Measurements from ENCODE around the gene RAB33A.
"Not testable (repeated sequence)": the region's sequence is repeated elsewhere in the genome, so short reads cannot be mapped to it uniquely, and the experiment has no call there.

RAB33A gene

GRCh38 chrX:130231184-130231583, 59.4 kb downstream of the RAB33A start:
- not testable (repeated sequence) for DNase-seq (ENCODE audit: low read depth in 3 of 3)

Measured in stimulated activated CD4-positive, alpha-beta T cell treated with anti-CD3 and anti-CD28 coated beads, TNF-alpha, amount 100 ng/mL, for 24 hours (primary cell).